Liver (tissue), 3 donors: ENCODE data around the gene TFR2.

Experiments used
- ATF3 ChIP-seq: IDR thresholded peaks from 2 replicates; pipeline ENCODE4 v1.6.1; 2016; ENCODE audit warnings: antibody characterized with exemption
- CTCF ChIP-seq: fragments of 150-350 bp; IDR thresholded peaks from 2 replicates; pipeline ENCODE4 v1.5.1; 2017; ENCODE audit warnings: improper control_type of control experiment, low read depth, low read length; ENCODE audit not compliant: missing input control
- FOXA2 ChIP-seq: IDR thresholded peaks from 2 replicates; pipeline ENCODE4 v1.6.1; 2016; ENCODE audit warnings: antibody characterized with exemption
- JUND ChIP-seq, 2 donors: IDR thresholded peaks; 2 replicates each; pipeline ENCODE4 v1.6.1; 2016; ENCODE audit warnings: antibody characterized with exemption in 2 of 2
- MAX ChIP-seq: IDR thresholded peaks from 2 replicates; pipeline ENCODE4 v1.6.1; 2016; ENCODE audit warnings: antibody characterized with exemption
- RAD21 ChIP-seq, 2 donors: IDR thresholded peaks; 2 replicates each; pipeline ENCODE4 v1.6.1; 2016; ENCODE audit warnings: antibody characterized with exemption in 2 of 2, mild to moderate bottlenecking in 2 of 2
- REST ChIP-seq: IDR thresholded peaks from 2 replicates; pipeline ENCODE4 v1.6.1; 2016; ENCODE audit warnings: antibody characterized with exemption, mild to moderate bottlenecking
- SP1 ChIP-seq: IDR thresholded peaks from 2 replicates; pipeline ENCODE4 v1.6.1; 2018; ENCODE audit warnings: antibody characterized with exemption, mild to moderate bottlenecking
- TAF1 ChIP-seq: conservative IDR thresholded peaks from 2 replicates; pipeline ENCODE4 v1.6.1; 2016; ENCODE audit warnings: antibody characterized with exemption, mild to moderate bottlenecking
- ZBTB33 ChIP-seq: IDR thresholded peaks from 2 replicates; pipeline ENCODE4 v1.6.1; 2016; ENCODE audit warnings: antibody characterized with exemption
- donor health status: healthy.
- donor health status: healthy.

GRCh38 chr7:100687261-100687660, 45.9 kb upstream of the TFR2 start:
- no peak for TF ChIP-seq SP1
- TF ChIP-seq CTCF: no peak
- no peak for TF ChIP-seq MAX
- no peak for TF ChIP-seq REST
- TF ChIP-seq TAF1: no peak
- no peak for TF ChIP-seq JUND (IDR thresholded peaks at IDR 0.05)
- TF ChIP-seq ATF3: no peak
- TF ChIP-seq FOXA2: no peak
- no peak for TF ChIP-seq RAD21 (IDR thresholded peaks at IDR 0.05)
- TF ChIP-seq ZBTB33: no peak
